BLaER1 (cell line): ENCODE data around the gene PLVAP.
A peak's percentile ranks its signal among the peaks of the same experiment; 100 is the strongest.

Experiments used
- H3K27ac ChIP-seq: shearing (Covaris generic); formaldehyde crosslinking; 2 replicates; pipeline ENCODE4 v1.8.1; 2022
- H3K27me3 ChIP-seq: shearing (Covaris generic); formaldehyde crosslinking; 2 replicates; pipeline ENCODE4 v1.8.1; 2022
- H3K36me3 ChIP-seq: shearing (Covaris generic); formaldehyde crosslinking; 2 replicates; pipeline ENCODE4 v1.8.1; 2022
- H3K4me1 ChIP-seq: shearing (Covaris generic); formaldehyde crosslinking; 2 replicates; pipeline ENCODE4 v1.8.1; 2022
- H3K4me2 ChIP-seq: shearing (Covaris generic); formaldehyde crosslinking; 2 replicates; pipeline ENCODE4 v1.8.1; 2022
- H3K4me3 ChIP-seq: shearing (Covaris generic); formaldehyde crosslinking; 2 replicates; pipeline ENCODE4 v1.8.1; 2022
- H3K9ac ChIP-seq: shearing (Covaris generic); formaldehyde crosslinking; 2 replicates; pipeline ENCODE4 v1.8.1; 2022
- H3K9me3 ChIP-seq: shearing (Covaris generic); formaldehyde crosslinking; 2 replicates; pipeline ENCODE4 v1.8.1; 2022
- H4K20me1 ChIP-seq: shearing (Covaris generic); formaldehyde crosslinking; 2 replicates; pipeline ENCODE4 v1.8.1; 2022
- Cebpa-rat ChIP-seq: shearing (Covaris generic); IDR thresholded peaks from 2 replicates; pipeline ENCODE4 v1.8.1; 2022

PLVAP gene

DNA sequence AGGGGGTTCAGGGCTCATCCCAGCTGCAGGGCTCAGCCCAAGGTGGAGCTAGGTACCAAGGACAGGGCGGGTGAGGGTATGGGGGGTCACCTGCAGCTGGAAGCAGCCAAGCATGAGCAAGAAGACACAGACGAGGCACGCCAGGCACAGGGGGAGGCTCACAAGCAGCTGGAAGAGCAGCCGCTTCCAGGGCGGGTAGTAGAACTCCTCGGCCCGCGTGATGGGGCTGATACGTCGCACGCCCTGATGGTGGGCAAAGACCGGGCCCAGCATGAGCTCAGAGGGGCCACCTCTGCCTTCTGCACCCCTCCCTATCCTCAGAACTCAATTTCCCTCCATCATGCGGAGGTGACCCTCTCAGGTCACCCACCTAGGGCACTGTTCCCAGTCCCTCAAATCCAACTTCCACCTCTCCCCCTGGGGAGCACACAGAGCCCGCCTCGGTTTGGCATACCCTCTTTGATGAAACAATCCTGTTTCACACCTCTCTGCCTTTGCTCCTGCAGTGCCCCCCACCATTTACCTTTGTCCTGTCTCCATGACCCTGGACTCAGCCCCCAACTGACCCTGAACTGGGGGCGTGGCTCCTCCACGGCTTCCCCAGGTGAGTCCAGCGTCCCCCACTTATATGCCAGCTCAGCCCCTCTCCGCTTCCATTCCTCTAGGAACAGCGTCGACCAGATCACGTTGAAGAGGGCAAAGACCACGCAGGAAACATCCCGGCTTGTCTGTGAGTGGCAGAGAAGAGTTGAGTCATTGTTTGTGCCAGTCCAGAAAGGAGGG is 46.7 kb downstream of the PLVAP start:
- H3K4me1 ChIP-seq = peaks cover 56% of the 10 kb centered on the region
- peak overlapping the region; percentile 95 for H3K4me2 ChIP-seq
- peaks cover 15% of the 10 kb centered on the region for H4K20me1 ChIP-seq
- H3K9ac ChIP-seq = no peak overlapping the region
- H3K9me3 ChIP-seq = peaks cover 4% of the 10 kb centered on the region; the same call in 1 of the 2 replicates
- no peak for TF ChIP-seq Cebpa-rat
- no peak overlapping the region for H3K4me3 ChIP-seq
- H3K27ac ChIP-seq = no peak overlapping the region
- H3K27me3 ChIP-seq = peaks cover 23% of the 10 kb centered on the region
- peaks cover 26% of the 10 kb centered on the region for H3K36me3 ChIP-seq

- peak overlapping the region; percentile 70; the same call in 1 of the 2 replicates for H3K9ac ChIP-seq
- no peak for TF ChIP-seq Cebpa-rat
- H3K27me3 ChIP-seq = peaks cover 23% of the 10 kb centered on the region
- H3K4me1 ChIP-seq = peaks cover 50% of the 10 kb centered on the region
- H3K4me2 ChIP-seq = peak overlapping the region; percentile 95
- peak overlapping the region; percentile 46; the same call in 1 of the 2 replicates for H3K27ac ChIP-seq
- peaks cover 4% of the 10 kb centered on the region; the same call in 1 of the 2 replicates for H3K9me3 ChIP-seq
- peaks cover 22% of the 10 kb centered on the region for H4K20me1 ChIP-seq
- H3K36me3 ChIP-seq = peaks cover 32% of the 10 kb centered on the region
- H3K4me3 ChIP-seq = peak overlapping the region; percentile 60
These were observed 47.5 kb downstream of the PLVAP start for GRCh38 chr19:17329366-17330261.

DNA sequence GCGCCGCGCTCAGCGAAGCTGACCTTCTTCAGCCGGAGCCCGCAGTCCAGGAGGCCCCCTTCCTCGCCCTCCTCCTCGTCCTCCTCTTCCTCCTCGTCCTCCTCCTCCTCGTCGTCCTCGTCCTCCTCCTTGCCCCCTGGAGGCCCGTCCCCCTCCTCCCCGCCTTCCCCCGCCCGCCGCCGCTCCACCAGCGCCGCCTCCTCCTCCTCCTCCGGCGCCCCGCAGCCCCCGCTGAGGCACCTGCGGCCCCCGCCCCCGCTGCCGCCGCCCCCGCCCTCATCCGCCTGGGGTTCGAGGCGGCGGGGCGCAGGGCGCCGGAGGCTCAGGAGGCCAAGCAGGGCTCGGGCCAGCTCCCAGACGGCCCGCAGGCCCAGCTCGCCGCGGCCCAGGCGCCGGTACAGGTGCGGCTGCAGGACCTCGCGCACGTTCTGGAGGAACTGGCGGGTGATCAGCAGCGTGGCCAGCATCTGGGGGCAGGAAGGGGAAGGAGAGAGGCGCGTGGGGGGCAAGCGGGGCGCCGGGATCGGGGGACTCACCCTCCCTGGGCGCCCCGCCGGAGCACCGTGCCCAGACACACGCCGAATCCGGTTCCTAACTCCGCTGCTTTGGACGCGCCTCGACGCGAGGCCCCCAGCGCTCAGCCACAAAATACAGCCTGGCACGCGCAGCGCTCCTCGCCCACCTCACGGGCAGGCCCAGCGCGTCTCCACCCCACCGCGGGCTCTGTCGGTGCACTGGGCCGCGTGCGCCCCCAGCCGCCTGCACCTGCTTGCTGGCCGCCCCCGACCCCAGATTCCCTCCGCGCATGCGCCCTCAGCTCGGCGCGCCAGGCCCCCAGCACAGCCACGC is 48.4 kb downstream of the PLVAP start:
- Histone ChIP-seq H3K4me1 (peaks cover 54% of the 10 kb centered on the region), H3K4me3 (peak overlapping the region; percentile 61), H3K27ac (peak overlapping the region; percentile 55), H3K4me2 (peak overlapping the region; percentile 95), H3K36me3 (peaks cover 36% of the 10 kb centered on the region), H3K9ac (peak overlapping the region; percentile 70), H4K20me1 (peaks cover 25% of the 10 kb centered on the region), H3K9me3 (peaks cover 4% of the 10 kb centered on the region; the same call in 1 of the 2 replicates), H3K27me3 (peaks cover 23% of the 10 kb centered on the region)
- TF ChIP-seq Cebpa-rat = no peak

- peaks cover 3% of the 10 kb centered on the region; the same call in 1 of the 2 replicates for H3K9me3 ChIP-seq
- no peak for TF ChIP-seq Cebpa-rat
- peaks cover 27% of the 10 kb centered on the region for H3K27me3 ChIP-seq
- peaks cover 32% of the 10 kb centered on the region for H3K36me3 ChIP-seq
- H3K9ac ChIP-seq = peak overlapping the region; percentile 64; the same call in 1 of the 2 replicates
- H4K20me1 ChIP-seq = peaks cover 26% of the 10 kb centered on the region
- H3K4me2 ChIP-seq = peak overlapping the region; percentile 95
- peak overlapping the region; percentile 61 for H3K4me3 ChIP-seq
- H3K27ac ChIP-seq = 0 out of 2 replicates have a peak overlapping the region, but pooled peaks have one; percentile 55
- peaks cover 55% of the 10 kb centered on the region for H3K4me1 ChIP-seq
These were observed 49.3 kb downstream of the PLVAP start for GRCh38 chr19:17327654-17328516.

- Histone ChIP-seq H3K4me2 (no peak overlapping the region), H3K9me3 (no peaks in the 10 kb centered on the region), H3K27ac (no peak overlapping the region), H3K9ac (no peak overlapping the region), H3K4me3 (no peak overlapping the region), H4K20me1 (peaks cover 33% of the 10 kb centered on the region), H3K36me3 (peaks cover 30% of the 10 kb centered on the region), H3K4me1 (peaks cover 60% of the 10 kb centered on the region), H3K27me3 (peaks cover 31% of the 10 kb centered on the region)
- no peak for TF ChIP-seq Cebpa-rat
These were observed 50.0 kb downstream of the PLVAP start for GRCh38 chr19:17327068-17327653.

DNA sequence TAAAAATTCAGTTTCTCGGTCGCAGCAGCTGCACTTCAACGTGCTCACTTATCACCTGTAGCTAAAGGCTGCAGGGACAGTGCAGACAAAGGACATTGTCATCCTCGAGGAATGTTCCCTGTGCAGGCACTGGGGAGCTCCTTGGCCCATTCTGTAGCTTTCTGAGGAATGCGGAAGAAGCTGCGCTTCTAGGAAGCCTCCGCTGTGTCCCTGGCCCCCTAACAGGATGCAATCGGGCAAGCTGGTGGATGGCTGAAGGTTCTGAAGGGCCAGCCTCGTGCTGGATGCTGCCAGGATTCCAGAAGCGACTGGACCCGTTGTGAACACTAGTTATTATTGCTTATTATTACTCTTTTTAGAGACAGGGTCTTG is 50.6 kb downstream of the PLVAP start:
- Histone ChIP-seq H3K36me3 (peaks cover 36% of the 10 kb centered on the region), H3K9ac (no peak overlapping the region), H4K20me1 (peaks cover 39% of the 10 kb centered on the region)

DNA sequence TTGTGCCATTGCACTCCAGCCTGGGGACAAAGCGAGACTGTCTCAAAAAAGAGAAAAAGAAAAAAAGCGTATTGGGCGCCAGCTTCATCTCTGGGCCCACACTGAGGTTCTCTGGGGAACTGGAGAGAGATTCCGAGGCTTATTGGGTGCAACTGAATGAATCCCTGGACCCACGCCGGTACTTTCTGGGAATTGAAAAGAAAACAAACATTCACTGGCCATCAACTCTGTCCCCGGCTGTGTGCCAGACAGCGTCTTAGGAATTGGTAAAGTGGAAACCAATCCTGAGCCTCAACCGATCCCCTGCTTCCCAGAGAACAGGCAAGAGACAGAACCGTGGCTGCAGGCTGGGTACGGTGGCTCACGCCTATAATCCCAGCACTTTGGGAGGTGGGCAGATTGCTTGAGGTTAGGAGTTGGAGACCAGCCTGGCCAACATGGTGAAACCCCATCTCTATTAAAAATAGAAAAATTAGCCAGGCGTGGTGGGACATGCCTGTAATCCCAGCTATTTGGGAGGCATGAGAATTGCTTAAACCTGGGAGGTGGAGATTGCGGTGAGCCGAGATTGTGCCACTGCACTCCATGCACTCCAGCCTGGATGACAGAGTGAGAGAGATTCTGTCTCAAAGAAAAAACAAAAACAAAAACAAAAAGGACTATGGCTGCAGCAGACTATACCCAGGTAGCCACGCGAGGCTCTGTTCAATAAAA is 51.1 kb downstream of the PLVAP start:
- no peak for TF ChIP-seq Cebpa-rat
- Histone ChIP-seq H4K20me1 (peaks cover 43% of the 10 kb centered on the region), H3K4me3 (no peak overlapping the region), H3K27ac (no peak overlapping the region), H3K36me3 (peaks cover 38% of the 10 kb centered on the region), H3K9ac (no peak overlapping the region), H3K4me1 (peaks cover 69% of the 10 kb centered on the region), H3K27me3 (peaks cover 31% of the 10 kb centered on the region), H3K4me2 (no peak overlapping the region), H3K9me3 (no peaks in the 10 kb centered on the region)

More for the DNA sequence above, 50.6 kb downstream of the PLVAP start:
- Histone ChIP-seq H3K4me2 (no peak overlapping the region), H3K9me3 (no peaks in the 10 kb centered on the region), H3K27me3 (peaks cover 31% of the 10 kb centered on the region), H3K4me3 (no peak overlapping the region), H3K27ac (no peak overlapping the region), H3K4me1 (peaks cover 66% of the 10 kb centered on the region)
- TF ChIP-seq Cebpa-rat = no peak

- H3K27ac ChIP-seq = no peak overlapping the region
- peaks cover 38% of the 10 kb centered on the region for H3K36me3 ChIP-seq
- H3K9ac ChIP-seq = no peak overlapping the region
- no peak for TF ChIP-seq Cebpa-rat
- H3K27me3 ChIP-seq = peaks cover 23% of the 10 kb centered on the region
- H3K4me2 ChIP-seq = no peak overlapping the region
- peaks cover 39% of the 10 kb centered on the region for H4K20me1 ChIP-seq
- H3K4me3 ChIP-seq = no peak overlapping the region
- no peaks in the 10 kb centered on the region for H3K9me3 ChIP-seq
- peaks cover 69% of the 10 kb centered on the region for H3K4me1 ChIP-seq
These were observed 52.0 kb downstream of the PLVAP start for GRCh38 chr19:17325133-17325532.
